Measurements from ENCODE around the gene SAP25. TPM values are rescaled to one million over a fixed set of nuclear protein-coding genes. Genes with fewer than 3 reads are reported as not detected.
"Not testable (repeated sequence)": the region's sequence is repeated elsewhere in the genome, so short reads cannot be mapped to it uniquely, and the experiment has no call there.

The SAP25 gene
- polyA plus RNA-seq, 1 experiment, result not detected

DNA sequence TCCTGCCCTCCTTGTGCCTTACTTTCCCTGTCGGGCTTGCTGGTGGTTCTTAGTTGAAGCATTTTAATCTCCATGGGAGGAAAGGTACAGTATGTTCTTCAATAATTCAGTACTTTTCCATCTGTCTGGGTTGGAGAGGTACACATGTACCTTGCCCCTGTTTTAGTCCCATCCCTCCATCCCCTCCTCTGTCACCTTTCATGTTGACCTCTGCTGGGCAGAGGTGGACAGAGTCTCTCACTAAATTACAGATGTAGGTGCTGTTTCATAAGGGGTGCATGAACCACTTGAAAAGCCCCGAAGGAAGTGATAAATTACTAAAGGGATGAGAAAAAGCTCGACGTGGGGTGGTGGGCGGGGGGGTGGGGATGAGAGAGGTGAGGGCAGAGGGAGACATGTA lies 29.3 kb downstream of the SAP25 start:
- no peak overlapping the region for H3K4me3 ChIP-seq (ENCODE audit: low read depth, low read length)
- no peak overlapping the region for H3K27ac ChIP-seq (ENCODE audit: low read depth, low read length)
- DNase-seq (ENCODE audit: low read depth, low spot score), result no peak
- H3K9me3 ChIP-seq (ENCODE audit: control insufficient read depth, insufficient read depth, low read length), result no peaks in the 10 kb centered on the region
- ChIA-PET CTCF (interaction anchor here (0.6 to 7.7 kb wide), 4 partner anchors 16 to 119 kb away, joined by 4 to 72 read pairs (median 10); no protein-coding TSS in a partner anchor), POLR2A (no interaction called here)
- no peaks in the 10 kb centered on the region for H3K27me3 ChIP-seq (ENCODE audit: control insufficient read depth, insufficient read depth, low read length)
- TF ChIP-seq CTCF (IDR thresholded peaks at IDR 0.05; ENCODE audit: low read depth, low read length), result no peak

DNA sequence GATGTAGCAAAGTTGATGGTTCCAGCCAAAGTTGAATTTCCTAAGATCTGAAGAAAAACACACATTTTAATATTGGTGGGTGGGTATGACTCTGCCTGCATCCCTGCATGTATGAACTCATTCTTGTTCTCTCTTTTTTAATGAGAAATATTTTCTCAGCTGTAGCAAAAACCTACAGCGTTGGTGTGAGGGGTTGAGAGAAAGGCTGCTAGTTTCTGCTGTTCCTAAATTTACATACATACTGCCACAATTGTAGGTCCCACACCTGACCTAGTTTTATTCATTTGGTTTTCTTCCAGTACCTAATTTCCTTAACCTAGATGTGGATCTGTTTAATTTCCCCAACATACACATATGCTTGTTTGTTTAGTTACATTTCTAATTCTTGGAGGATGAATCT lies 30.1 kb downstream of the SAP25 start:
- H3K4me3 ChIP-seq (ENCODE audit: low read depth, low read length), result no peak overlapping the region
- no peak for TF ChIP-seq CTCF (IDR thresholded peaks at IDR 0.05; ENCODE audit: low read depth, low read length)
- no peaks in the 10 kb centered on the region for H3K27me3 ChIP-seq (ENCODE audit: control insufficient read depth, insufficient read depth, low read length)
- ChIA-PET CTCF (interaction anchor here (2.6 to 7.7 kb wide), 2 partner anchors 16 to 17 kb away, joined by 18 to 72 read pairs; no protein-coding TSS in a partner anchor), POLR2A (no interaction called here)
- no peak for DNase-seq (ENCODE audit: low read depth, low spot score)
- no peaks in the 10 kb centered on the region for H3K9me3 ChIP-seq (ENCODE audit: control insufficient read depth, insufficient read depth, low read length)
- no peak overlapping the region for H3K27ac ChIP-seq (ENCODE audit: low read depth, low read length)

GRCh38 chr7:100541309-100541708 lies 32.4 kb downstream of the SAP25 start:
- POLR2A ChIA-PET, result interaction anchor here (0.7 kb wide), 1 partner anchor 22 kb away, joined by 7 read pairs; no protein-coding TSS in a partner anchor
- not testable (repeated sequence) for H3K27ac ChIP-seq (ENCODE audit: low read depth, low read length); H3K9me3 ChIP-seq (ENCODE audit: control insufficient read depth, insufficient read depth, low read length); H3K4me3 ChIP-seq (ENCODE audit: low read depth, low read length); H3K27me3 ChIP-seq (ENCODE audit: control insufficient read depth, insufficient read depth, low read length); DNase-seq (ENCODE audit: low read depth, low spot score)
- CTCF ChIA-PET, result interaction anchor here (0.8 to 2.6 kb wide), 3 partner anchors 19 to 46 kb away, joined by 3 to 18 read pairs (median 6); no protein-coding TSS in a partner anchor

DNA sequence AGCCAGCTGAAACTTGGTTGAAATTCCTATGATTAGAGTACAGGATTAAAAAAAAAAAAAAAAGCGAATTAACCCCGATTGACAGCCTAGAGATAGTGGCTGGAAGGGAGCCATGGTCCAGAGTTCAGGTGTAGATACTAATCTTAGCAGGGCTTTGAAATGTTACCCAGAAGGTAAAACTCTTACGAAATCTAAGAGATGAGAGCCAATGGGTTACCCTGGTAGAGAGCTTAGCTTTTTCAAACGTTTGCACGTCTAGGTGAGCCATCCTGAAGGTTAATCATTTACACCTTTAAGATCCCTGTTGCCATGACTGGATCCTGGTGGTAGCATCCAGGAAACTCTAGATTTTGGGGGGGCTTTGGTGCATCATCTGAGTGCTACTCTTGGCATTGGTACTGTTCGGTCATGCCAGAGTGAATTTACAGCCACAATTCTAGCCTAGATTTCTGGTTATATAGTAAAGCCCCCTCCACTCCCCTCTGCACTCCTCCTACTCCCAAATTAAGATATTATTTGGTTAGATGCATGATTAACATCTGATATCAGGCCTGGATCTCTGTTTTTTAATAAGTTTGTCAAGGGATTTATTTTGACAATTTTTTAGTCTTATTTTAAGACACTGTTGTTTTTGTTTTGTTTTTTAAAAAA lies 33.5 kb downstream of the SAP25 start:
- TF ChIP-seq CTCF (IDR thresholded peaks at IDR 0.05; ENCODE audit: low read depth, low read length), result no peak
- H3K4me3 ChIP-seq (ENCODE audit: low read depth, low read length), result peak overlapping the region; percentile 81
- no peak overlapping the region for H3K27ac ChIP-seq (ENCODE audit: low read depth, low read length)
- POLR2A ChIA-PET, result no interaction called here
- no peak for DNase-seq (ENCODE audit: low read depth, low spot score)
- CTCF ChIA-PET, result interaction anchor here (0.6 to 2.5 kb wide), 5 partner anchors 19 to 71 kb away, joined by 4 to 10 read pairs (median 5); no protein-coding TSS in a partner anchor
- H3K27me3 ChIP-seq (ENCODE audit: control insufficient read depth, insufficient read depth, low read length), result no peaks in the 10 kb centered on the region
- H3K9me3 ChIP-seq (ENCODE audit: control insufficient read depth, insufficient read depth, low read length), result no peaks in the 10 kb centered on the region

DNA sequence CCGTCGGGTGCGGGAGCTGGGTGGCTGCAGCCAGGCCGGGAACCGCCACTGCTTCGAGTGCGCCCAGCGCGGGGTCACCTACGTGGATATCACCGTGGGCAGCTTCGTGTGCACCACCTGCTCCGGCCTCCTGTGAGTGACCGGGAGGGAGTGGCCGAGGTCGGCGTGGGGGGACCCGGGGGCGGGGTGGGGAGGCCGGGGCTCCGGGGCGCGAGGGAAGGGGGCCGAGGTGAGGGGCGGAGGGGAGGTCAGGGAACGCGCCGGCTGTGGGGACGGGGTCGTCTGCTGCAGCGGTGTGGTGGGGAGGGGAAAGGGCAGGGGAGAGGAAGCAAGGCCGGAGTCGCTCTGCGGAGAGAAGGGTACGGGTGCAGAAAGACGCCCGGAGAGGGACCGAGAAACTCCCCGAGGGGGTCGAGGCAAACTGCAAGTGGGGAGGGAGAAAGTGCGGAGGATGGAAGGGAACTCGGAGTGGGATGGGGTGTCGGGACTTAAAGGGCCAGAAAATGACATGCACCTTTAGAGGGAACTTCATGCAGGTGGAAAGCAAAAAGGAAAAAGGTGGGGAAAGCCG lies 34.2 kb downstream of the SAP25 start:
- no peak overlapping the region for H3K27ac ChIP-seq (ENCODE audit: low read depth, low read length)

More for the DNA sequence above, 34.2 kb downstream of the SAP25 start:
- Histone ChIP-seq H3K27me3 (ENCODE audit: control insufficient read depth, insufficient read depth, low read length) (peaks cover 3% of the 10 kb centered on the region), H3K9me3 (ENCODE audit: control insufficient read depth, insufficient read depth, low read length) (no peaks in the 10 kb centered on the region), H3K4me3 (ENCODE audit: low read depth, low read length) (peak overlapping the region; percentile 81)
- no peak for DNase-seq (ENCODE audit: low read depth, low spot score)
- POLR2A ChIA-PET, result interaction anchor here (0.6 to 1.6 kb wide), 3 partner anchors 17 to 335 kb away, joined by 3 to 14 read pairs (median 5); partner anchors contain the start of genes FBXO24, LRCH4 and SRRT
- no peak for TF ChIP-seq CTCF (IDR thresholded peaks at IDR 0.05; ENCODE audit: low read depth, low read length)
- CTCF ChIA-PET, result interaction anchor here (0.6 to 2.5 kb wide), 6 partner anchors 20 to 152 kb away, joined by 4 to 10 read pairs (median 5); no protein-coding TSS in a partner anchor
